HepG2 (cell line): Measurements from ENCODE around the gene HOXA1.

Experiments used
- BRCA1 ChIP-seq: sonication (generic); formaldehyde crosslinking; IDR thresholded peaks from 2 replicates; pipeline ENCODE4 v1.4.0; 2020; ENCODE audit warnings: missing genetic modification reagents
- FOSL1 ChIP-seq: sonication (generic); formaldehyde crosslinking; IDR thresholded peaks from 2 replicates; pipeline ENCODE4 v1.9.0; 2021; ENCODE audit warnings: missing genetic modification reagents, borderline replicate concordance
- NFE2L1 ChIP-seq: sonication (generic); formaldehyde crosslinking; IDR thresholded peaks from 2 replicates; pipeline ENCODE4 v1.4.0; 2020; ENCODE audit warnings: missing genetic modification reagents, mild to moderate bottlenecking, borderline replicate concordance
- SMAD1 ChIP-seq: sonication (generic); formaldehyde crosslinking; IDR thresholded peaks from 2 replicates; pipeline ENCODE4 v1.4.0; 2020; ENCODE audit warnings: missing genetic modification reagents, low read depth, mild to moderate bottlenecking, borderline replicate concordance

- no peak for TF ChIP-seq NFE2L1 (CRISPR knock-in tag)
- no peak for TF ChIP-seq SMAD1
- TF ChIP-seq BRCA1 = no peak
- TF ChIP-seq FOSL1 (CRISPR knock-in tag) = no peak
Observed at GRCh38 chr7:27113991-27114769, 18.4 kb upstream of the HOXA1 start.
